Stimulated activated CD4-positive, alpha-beta T cell treated with anti-CD3 and anti-CD28 coated beads, Interleukin-1b, Interleukin-23, amount 100 ng/mL, for 24 hours (primary cell): Measurements from ENCODE around the gene SLC2A13.
"Not testable (repeated sequence)": the region's sequence is repeated elsewhere in the genome, so short reads cannot be mapped to it uniquely, and the experiment has no call there.

Source experiments
- DNase-seq, 4 experiments: peaks; one replicate each; pipeline ENCODE4 v3.0.0-alpha.2; 2020; ENCODE audit warnings: low read depth in 4 of 4, low spot score in 1 of 4

Gene SLC2A13

GRCh38 chr12:39935839-39936238, 170.0 kb downstream of the SLC2A13 start:
- no peak for DNase-seq

GRCh38 chr12:39935275-39935674, 170.6 kb downstream of the SLC2A13 start:
- DNase-seq: no peak

GRCh38 chr12:39931857-39932256, 174.0 kb downstream of the SLC2A13 start:
- no peak for DNase-seq

- DNase-seq: no peak
Measured at GRCh38 chr12:39931231-39931630, 174.7 kb downstream of the SLC2A13 start.

- DNase-seq: no peak
Measured at GRCh38 chr12:39930101-39930500, 175.8 kb downstream of the SLC2A13 start.

- DNase-seq: no peak
Measured at GRCh38 chr12:39928181-39928899, 177.5 kb downstream of the SLC2A13 start.

- no peak for DNase-seq
Measured at GRCh38 chr12:39923364-39923763, 182.5 kb downstream of the SLC2A13 start.

- not testable (repeated sequence) for DNase-seq
Measured at GRCh38 chr12:39922598-39922997, 183.3 kb downstream of the SLC2A13 start.

GRCh38 chr12:39920647-39921046, 185.2 kb downstream of the SLC2A13 start:
- no peak for DNase-seq

- DNase-seq: no peak
Measured at GRCh38 chr12:39920222-39920621, 185.7 kb downstream of the SLC2A13 start.

- no peak for DNase-seq
Measured at GRCh38 chr12:39919790-39920189, 186.1 kb downstream of the SLC2A13 start.

- no peak for DNase-seq
Measured at GRCh38 chr12:39915249-39915648, 190.6 kb downstream of the SLC2A13 start.

- DNase-seq: no peak
Measured at GRCh38 chr12:39912211-39912980, 193.5 kb downstream of the SLC2A13 start.

- DNase-seq: no peak
Measured at GRCh38 chr12:39906237-39906636, 199.6 kb downstream of the SLC2A13 start.

- no peak for DNase-seq
Measured at GRCh38 chr12:39905152-39905551, 200.7 kb downstream of the SLC2A13 start.

GRCh38 chr12:39902821-39903220, 203.1 kb downstream of the SLC2A13 start:
- DNase-seq: no peak

- no peak for DNase-seq
Measured at GRCh38 chr12:39897315-39897714, 208.6 kb downstream of the SLC2A13 start.

- not testable (repeated sequence) for DNase-seq
Measured at GRCh38 chr12:39893388-39893787, 212.5 kb downstream of the SLC2A13 start.

GRCh38 chr12:39892146-39892545, 213.7 kb downstream of the SLC2A13 start:
- DNase-seq: no peak

- DNase-seq: no peak
Measured at GRCh38 chr12:39887856-39888255, 218.0 kb downstream of the SLC2A13 start.

GRCh38 chr12:39886106-39886505, 219.8 kb downstream of the SLC2A13 start:
- DNase-seq: no peak

GRCh38 chr12:39884616-39885125, 221.2 kb downstream of the SLC2A13 start:
- DNase-seq: no peak
